ENCODE measurements around the gene LRRC26. TPM values are rescaled to one million over a fixed set of nuclear protein-coding genes. Genes with fewer than 3 reads are reported as not detected.

The LRRC26 gene
- polyA plus RNA-seq, 2 of the 4 experiments (the other 2 are of a cell fraction) = 0.08 to 1.0 TPM

DNA sequence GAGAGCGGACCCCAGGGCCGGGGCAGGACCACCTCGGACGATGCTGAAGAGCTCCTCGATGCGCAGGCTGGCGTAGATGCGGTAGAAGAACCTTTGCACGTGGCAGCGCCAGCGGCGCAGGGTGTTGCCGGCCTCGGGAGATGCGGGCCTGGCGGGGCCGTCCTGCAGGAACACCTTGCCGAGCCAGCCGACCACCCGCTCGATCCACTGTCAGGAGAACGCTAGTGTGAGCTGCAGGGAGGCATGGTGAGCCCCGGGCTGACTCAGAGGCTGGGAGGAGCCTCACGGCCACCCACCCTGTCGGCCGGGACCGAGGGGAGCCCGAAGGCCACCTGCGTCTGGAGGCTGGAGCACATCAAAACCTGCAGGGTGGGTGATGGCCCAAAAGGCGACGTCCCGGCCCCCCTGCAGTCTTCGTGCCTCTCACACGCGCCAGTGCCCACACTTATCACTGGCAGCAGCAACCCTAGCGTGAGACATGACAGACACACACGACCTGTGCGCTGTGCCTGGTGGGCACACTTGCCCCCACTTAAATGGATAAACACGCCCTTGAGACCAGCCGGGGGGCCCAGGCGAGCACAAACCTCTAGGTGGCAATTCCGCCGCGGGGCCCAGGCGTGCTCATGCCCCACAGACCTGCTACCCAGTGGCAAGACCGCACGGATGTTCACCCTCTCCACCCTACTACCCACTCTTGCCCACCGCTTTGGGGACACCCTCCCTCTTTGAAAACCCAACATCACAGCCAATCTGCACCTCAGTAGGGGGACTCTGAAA, 15.2 kb upstream of the LRRC26 start:
- ChIA-PET POLR2A (interaction anchor here (1.2 to 2.0 kb wide), 2 partner anchors 16 to 56 kb away, joined by 3 to 4 read pairs; partner anchors contain the start of gene TPRN), CTCF (interaction anchor here (11.5 kb wide), 1 partner anchor 11 kb away, joined by 156 read pairs; the partner anchor contains the start of genes LRRC26 and TMEM210)
- TF ChIP-seq MAFK (IDR thresholded peaks at IDR 0.05; ENCODE audit: partially characterized antibody) = no peak
- TF ChIP-seq, protein P1, sequence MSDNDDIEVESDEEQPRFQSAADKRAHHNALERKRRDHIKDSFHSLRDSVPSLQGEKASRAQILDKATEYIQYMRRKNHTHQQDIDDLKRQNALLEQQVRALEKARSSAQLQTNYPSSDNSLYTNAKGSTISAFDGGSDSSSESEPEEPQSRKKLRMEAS (IDR thresholded peaks at IDR 0.05) = no peak
- Histone ChIP-seq H3K4me3 (no peak overlapping the region), H3K4me1 (peaks cover 19% of the 10 kb centered on the region), H3K27ac (no peak overlapping the region), H3K4me2 (no peak overlapping the region), H3K9me3 (no peaks in the 10 kb centered on the region)
- WGBS (ENCODE audit: missing lambda C conversion rate) = 94% methylated on average over 46 of the region's 48 CpGs
- FAIRE-seq (no peak), ATAC-seq (no peak), DNase-seq (ENCODE audit: low read depth in 1 of 2, low spot score in 1 of 2) (no peak)

DNA sequence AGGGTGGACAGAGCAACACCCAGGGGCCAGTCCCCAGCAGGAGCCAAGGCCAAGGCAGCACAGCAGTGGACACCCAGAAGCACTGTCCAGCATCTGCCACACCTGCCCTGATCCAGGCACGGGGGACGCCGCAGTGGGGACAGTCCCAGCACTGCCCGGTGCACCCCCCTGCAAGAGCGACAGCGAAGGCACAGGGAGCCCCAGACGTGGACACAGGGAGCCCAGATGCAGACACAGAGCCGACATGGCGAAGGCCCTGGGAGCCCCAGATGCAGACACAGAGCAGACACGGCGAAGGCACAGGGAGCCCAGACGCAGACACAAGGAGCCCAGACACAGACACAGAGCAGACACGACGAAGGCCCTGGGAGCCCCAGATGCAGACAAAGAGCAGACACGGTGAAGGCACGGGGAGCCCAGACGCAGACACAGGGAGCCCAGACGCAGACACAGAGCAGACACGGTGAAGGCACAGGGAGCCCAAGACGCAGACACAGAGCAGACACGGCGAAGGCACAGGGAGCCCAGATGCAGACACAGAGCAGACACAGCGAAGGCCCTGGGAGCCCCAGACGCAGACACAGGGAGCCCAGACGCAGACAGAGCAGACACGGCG, 14.2 kb upstream of the LRRC26 start:
- TF ChIP-seq CBX2 (IDR thresholded peaks at IDR 0.05; ENCODE audit: borderline replicate concordance, low read depth) = no peak
- TF ChIP-seq, protein P2, sequence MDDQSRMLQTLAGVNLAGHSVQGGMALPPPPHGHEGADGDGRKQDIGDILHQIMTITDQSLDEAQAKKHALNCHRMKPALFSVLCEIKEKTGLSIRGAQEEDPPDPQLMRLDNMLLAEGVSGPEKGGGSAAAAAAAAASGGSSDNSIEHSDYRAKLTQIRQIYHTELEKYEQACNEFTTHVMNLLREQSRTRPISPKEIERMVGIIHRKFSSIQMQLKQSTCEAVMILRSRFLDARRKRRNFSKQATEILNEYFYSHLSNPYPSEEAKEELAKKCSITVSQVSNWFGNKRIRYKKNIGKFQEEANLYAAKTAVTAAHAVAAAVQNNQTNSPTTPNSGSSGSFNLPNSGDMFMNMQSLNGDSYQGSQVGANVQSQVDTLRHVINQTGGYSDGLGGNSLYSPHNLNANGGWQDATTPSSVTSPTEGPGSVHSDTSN (IDR thresholded peaks at IDR 0.05) = no peak
- TF ChIP-seq JUNB (IDR thresholded peaks at IDR 0.05) = no peak
- TF ChIP-seq GATA3 (IDR thresholded peaks at IDR 0.05; ENCODE audit: borderline replicate concordance) = no peak
- TF ChIP-seq POLR2AphosphoS2 (conservative IDR thresholded peaks at IDR 0.05; ENCODE audit: low read length) = no peak
- TF ChIP-seq HDAC2 (IDR thresholded peaks at IDR 0.05) = no peak
- TF ChIP-seq, protein P3, sequence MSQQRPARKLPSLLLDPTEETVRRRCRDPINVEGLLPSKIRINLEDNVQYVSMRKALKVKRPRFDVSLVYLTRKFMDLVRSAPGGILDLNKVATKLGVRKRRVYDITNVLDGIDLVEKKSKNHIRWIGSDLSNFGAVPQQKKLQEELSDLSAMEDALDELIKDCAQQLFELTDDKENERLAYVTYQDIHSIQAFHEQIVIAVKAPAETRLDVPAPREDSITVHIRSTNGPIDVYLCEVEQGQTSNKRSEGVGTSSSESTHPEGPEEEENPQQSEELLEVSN (IDR thresholded peaks at IDR 0.05; ENCODE audit: borderline replicate concordance, low read depth) = no peak
- no peak for TF ChIP-seq NFE2L2 (conservative IDR thresholded peaks at IDR 0.05; ENCODE audit: low read length)
- no peak for TF ChIP-seq FOSL2 (IDR thresholded peaks at IDR 0.05)
- no peak for TF ChIP-seq FOSL2 (CRISPR knock-in tag; IDR thresholded peaks at IDR 0.05)
- H3K4me1 ChIP-seq = peaks cover 11% of the 10 kb centered on the region
- 95% methylated on average over 23 of the region's 27 CpGs for WGBS (ENCODE audit: missing lambda C conversion rate)
- ChIA-PET CTCF (interaction anchor here (1.0 to 1.4 kb wide), 3 partner anchors 16 to 116 kb away, joined by 3 to 7 read pairs (median 3); partner anchors contain the start of gene RNF224), POLR2A (interaction anchor here (1.2 kb wide), 1 partner anchor 17 kb away, joined by 3 read pairs; the partner anchor contains the start of gene TPRN)
- H3K4me3 ChIP-seq = no peak overlapping the region
- DNase-seq (ENCODE audit: low read depth in 1 of 2, low spot score in 1 of 2) = no peak
- FAIRE-seq = no peak
- no peak overlapping the region for H3K27ac ChIP-seq
- H3K4me2 ChIP-seq = no peak overlapping the region
- ATAC-seq = no peak
- no peaks in the 10 kb centered on the region for H3K9me3 ChIP-seq

DNA sequence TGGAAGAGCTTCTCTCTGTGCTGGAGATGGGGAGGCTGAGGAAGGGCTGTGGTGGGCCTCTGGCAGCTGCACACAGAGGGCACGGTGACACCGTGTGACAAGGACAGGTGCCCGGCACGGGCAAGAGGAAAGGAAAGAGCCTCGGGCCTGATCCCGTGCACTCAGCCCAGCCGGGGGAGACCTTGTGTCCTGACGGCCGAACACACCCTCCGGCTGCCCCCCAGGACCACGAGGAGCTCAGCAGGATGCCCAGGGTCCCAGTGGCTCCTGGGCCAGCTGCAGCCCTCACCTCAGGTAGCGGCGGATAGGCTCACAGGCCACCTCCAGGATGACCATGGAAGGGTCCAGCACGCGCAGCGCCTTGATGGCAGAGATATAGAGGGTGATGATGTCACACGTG, 13.0 kb upstream of the LRRC26 start:
- POLR2A ChIA-PET = no interaction called here
- 95% methylated on average over 12 of the region's 17 CpGs for WGBS (ENCODE audit: missing lambda C conversion rate)
- no peak overlapping the region for H3K4me2 ChIP-seq
- TF ChIP-seq, protein P4, sequence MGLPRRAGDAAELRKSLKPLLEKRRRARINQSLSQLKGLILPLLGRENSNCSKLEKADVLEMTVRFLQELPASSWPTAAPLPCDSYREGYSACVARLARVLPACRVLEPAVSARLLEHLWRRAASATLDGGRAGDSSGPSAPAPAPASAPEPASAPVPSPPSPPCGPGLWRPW (IDR thresholded peaks at IDR 0.05) = no peak
- TF ChIP-seq SMC3 (IDR thresholded peaks at IDR 0.05) (no peak), RAD21 (conservative IDR thresholded peaks at IDR 0.05 in 1 of 2, IDR thresholded peaks at IDR 0.05 in 1 of 2) (no peak), ZSCAN20 (CRISPR knock-in tag; IDR thresholded peaks at IDR 0.05) (no peak), TP53 (CRISPR knock-in tag; IDR thresholded peaks at IDR 0.05) (no peak), MYC (IDR thresholded peaks at IDR 0.05; ENCODE audit: borderline replicate concordance, low read length) (no peak), CBX8 (IDR thresholded peaks at IDR 0.05) (no peak), ZC3H11A (IDR thresholded peaks at IDR 0.05) (no peak), RNF2 (IDR thresholded peaks at IDR 0.05; ENCODE audit: borderline replicate concordance, low read depth) (no peak), BHLHE40 (IDR thresholded peaks at IDR 0.05; ENCODE audit: low read depth, low read length) (no peak)
- TF ChIP-seq, protein P5, sequence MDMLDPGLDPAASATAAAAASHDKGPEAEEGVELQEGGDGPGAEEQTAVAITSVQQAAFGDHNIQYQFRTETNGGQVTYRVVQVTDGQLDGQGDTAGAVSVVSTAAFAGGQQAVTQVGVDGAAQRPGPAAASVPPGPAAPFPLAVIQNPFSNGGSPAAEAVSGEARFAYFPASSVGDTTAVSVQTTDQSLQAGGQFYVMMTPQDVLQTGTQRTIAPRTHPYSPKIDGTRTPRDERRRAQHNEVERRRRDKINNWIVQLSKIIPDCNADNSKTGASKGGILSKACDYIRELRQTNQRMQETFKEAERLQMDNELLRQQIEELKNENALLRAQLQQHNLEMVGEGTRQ (IDR thresholded peaks at IDR 0.05) = no peak
- peaks cover 11% of the 10 kb centered on the region for H3K4me1 ChIP-seq
- ATAC-seq (no peak), FAIRE-seq (no peak), DNase-seq (ENCODE audit: low read depth in 1 of 2, low spot score in 1 of 2) (no peak)
- H3K9me3 ChIP-seq = no peaks in the 10 kb centered on the region
- CTCF ChIA-PET = interaction anchor here (0.8 to 1.7 kb wide), 7 partner anchors 8 to 115 kb away, joined by 3 to 7 read pairs (median 3); partner anchors contain the start of genes RNF224 and TMEM210
- H3K4me3 ChIP-seq = no peak overlapping the region
- H3K27ac ChIP-seq = no peak overlapping the region

All from A549 (cell line).